SK-N-SH treated with all-trans-retinoic acid at 6 μM for 48 hours (cell line): ENCODE data around the gene DCAF16.
"Not testable (repeated sequence)": the region's sequence is repeated elsewhere in the genome, so short reads cannot be mapped to it uniquely, and the experiment has no call there.

Experiments
- ATAC-seq: fragments of 200-7000 bp; cut with Tn5 transposase; 3 replicates; pipeline ENCODE4 v1.9.1; 2020; ENCODE audit warnings: mild to moderate bottlenecking, moderate library complexity
- ARNTL ChIP-seq: fragments of 450-650 bp; formaldehyde crosslinking; IDR thresholded peaks from 2 replicates; pipeline ENCODE4 v1.5.0; 2020; ENCODE audit warnings: low read depth, mild to moderate bottlenecking, moderate library complexity, borderline replicate concordance
- CSDC2 ChIP-seq: fragments of 250-450 bp; sonication (Bioruptor Pico); IDR thresholded peaks from 2 replicates; pipeline ENCODE4 v1.5.0; 2020; ENCODE audit warnings: mild to moderate bottlenecking, moderate library complexity
- ESRRG ChIP-seq: fragments of 250-450 bp; sonication (Bioruptor Pico); IDR thresholded peaks from 2 replicates; pipeline ENCODE4 v1.6.1; 2021; ENCODE audit warnings: mild to moderate bottlenecking
- GLIS3 ChIP-seq: fragments of 250-450 bp; sonication (Bioruptor Pico); IDR thresholded peaks from 2 replicates; pipeline ENCODE4 v1.5.0; 2020; ENCODE audit warnings: mild to moderate bottlenecking, moderate library complexity
- OSR1 ChIP-seq: fragments of 250-450 bp; sonication (Bioruptor Pico); IDR thresholded peaks from 2 replicates; pipeline ENCODE4 v1.8.0; 2022; ENCODE audit warnings: moderate library complexity, mild to moderate bottlenecking, inconsistent platforms
- PPARA ChIP-seq: fragments of 250-450 bp; sonication (Bioruptor Pico); IDR thresholded peaks from 2 replicates; pipeline ENCODE4 v1.5.0; 2020; ENCODE audit warnings: mild to moderate bottlenecking, borderline replicate concordance
- SNAI2 ChIP-seq: fragments of 250-450 bp; sonication (Bioruptor Pico); IDR thresholded peaks from 2 replicates; pipeline ENCODE4 v1.5.0; 2020; ENCODE audit warnings: mild to moderate bottlenecking, moderate library complexity
- TCF4 ChIP-seq: fragments of 250-450 bp; sonication (Bioruptor Pico); IDR thresholded peaks from 2 replicates; pipeline ENCODE4 v1.8.0; 2021; ENCODE audit warnings: mild to moderate bottlenecking, moderate library complexity, borderline replicate concordance
- TOX ChIP-seq: fragments of 250-450 bp; sonication (Bioruptor Pico); IDR thresholded peaks from 2 replicates; pipeline ENCODE4 v1.8.0; 2021; ENCODE audit warnings: mild to moderate bottlenecking, moderate library complexity, borderline replicate concordance
- ZFP3 ChIP-seq: fragments of 250-450 bp; sonication (Bioruptor Pico); IDR thresholded peaks from 2 replicates; pipeline ENCODE4 v1.5.0; 2020; ENCODE audit warnings: mild to moderate bottlenecking, moderate library complexity
- ZFP30 ChIP-seq: fragments of 450-650 bp; formaldehyde crosslinking; IDR thresholded peaks from 2 replicates; pipeline ENCODE4 v1.5.0; 2022; ENCODE audit warnings: mild to moderate bottlenecking, moderate library complexity
- ZNF565 ChIP-seq: fragments of 450-650 bp; formaldehyde crosslinking; conservative IDR thresholded peaks from 2 replicates; pipeline ENCODE4 v1.5.0; 2020; ENCODE audit warnings: low read depth, mild to moderate bottlenecking, moderate library complexity
- ZNF70 ChIP-seq: fragments of 450-650 bp; formaldehyde crosslinking; IDR thresholded peaks from 2 replicates; pipeline ENCODE4 v1.5.0; 2020; ENCODE audit warnings: mild to moderate bottlenecking, moderate library complexity
- ZNF8 ChIP-seq: fragments of 450-650 bp; formaldehyde crosslinking; IDR thresholded peaks from 2 replicates; pipeline ENCODE4 v1.5.0; 2020; ENCODE audit warnings: mild to moderate bottlenecking, moderate library complexity
- TF ChIP-seq, protein P1 (sequence below): fragments of 250-450 bp; sonication (Bioruptor Pico); IDR thresholded peaks from 2 replicates; pipeline ENCODE4 v1.8.0; 2020; ENCODE audit warnings: mild to moderate bottlenecking, moderate library complexity, borderline replicate concordance
- TF ChIP-seq, protein P2 (sequence below): fragments of 250-450 bp; sonication (Bioruptor Pico); IDR thresholded peaks from 2 replicates; pipeline ENCODE4 v1.8.0; 2021; ENCODE audit warnings: low read depth, mild to moderate bottlenecking, moderate library complexity, borderline replicate concordance
- TF ChIP-seq, protein P3 (sequence below): fragments of 250-450 bp; sonication (Bioruptor Pico); IDR thresholded peaks from 2 replicates; pipeline ENCODE4 v1.5.0; 2020; ENCODE audit warnings: mild to moderate bottlenecking, moderate library complexity
- TF ChIP-seq, protein P4 (sequence below): fragments of 250-450 bp; sonication (Bioruptor Pico); IDR thresholded peaks from 2 replicates; pipeline ENCODE4 v1.5.1; 2021; ENCODE audit warnings: mild to moderate bottlenecking, moderate library complexity
- TF ChIP-seq, protein P5 (sequence below): fragments of 250-450 bp; sonication (Bioruptor Pico); IDR thresholded peaks from 2 replicates; pipeline ENCODE4 v1.5.1; 2020; ENCODE audit warnings: low read depth, mild to moderate bottlenecking, moderate library complexity

Gene DCAF16

DNA sequence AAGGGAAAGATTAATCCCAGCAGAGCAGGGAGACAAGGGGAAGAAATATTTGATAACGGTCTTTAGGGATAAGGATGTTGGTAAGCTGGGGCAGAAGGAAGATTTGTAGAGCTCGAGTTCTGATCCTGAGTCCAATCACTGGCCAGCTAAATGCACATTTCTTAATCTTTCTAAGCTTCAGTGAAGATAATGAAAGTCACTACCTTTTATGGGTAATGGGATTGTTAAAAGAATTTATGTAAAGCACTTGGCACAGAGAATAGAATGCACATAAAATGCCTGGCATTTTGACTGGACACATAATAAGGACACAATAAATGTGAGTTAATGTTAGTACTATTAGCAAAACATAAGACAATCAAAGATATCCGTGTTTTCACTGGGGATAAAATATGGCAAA, 43.5 kb upstream of the DCAF16 start (continued):
- TF ChIP-seq ESRRG (CRISPR knock-in tag) (no peak), CSDC2 (CRISPR knock-in tag) (no peak)
- TF ChIP-seq, protein P1, sequence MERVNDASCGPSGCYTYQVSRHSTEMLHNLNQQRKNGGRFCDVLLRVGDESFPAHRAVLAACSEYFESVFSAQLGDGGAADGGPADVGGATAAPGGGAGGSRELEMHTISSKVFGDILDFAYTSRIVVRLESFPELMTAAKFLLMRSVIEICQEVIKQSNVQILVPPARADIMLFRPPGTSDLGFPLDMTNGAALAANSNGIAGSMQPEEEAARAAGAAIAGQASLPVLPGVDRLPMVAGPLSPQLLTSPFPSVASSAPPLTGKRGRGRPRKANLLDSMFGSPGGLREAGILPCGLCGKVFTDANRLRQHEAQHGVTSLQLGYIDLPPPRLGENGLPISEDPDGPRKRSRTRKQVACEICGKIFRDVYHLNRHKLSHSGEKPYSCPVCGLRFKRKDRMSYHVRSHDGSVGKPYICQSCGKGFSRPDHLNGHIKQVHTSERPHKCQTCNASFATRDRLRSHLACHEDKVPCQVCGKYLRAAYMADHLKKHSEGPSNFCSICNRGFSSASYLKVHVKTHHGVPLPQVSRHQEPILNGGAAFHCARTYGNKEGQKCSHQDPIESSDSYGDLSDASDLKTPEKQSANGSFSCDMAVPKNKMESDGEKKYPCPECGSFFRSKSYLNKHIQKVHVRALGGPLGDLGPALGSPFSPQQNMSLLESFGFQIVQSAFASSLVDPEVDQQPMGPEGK (CRISPR knock-in tag): no peak

DNA sequence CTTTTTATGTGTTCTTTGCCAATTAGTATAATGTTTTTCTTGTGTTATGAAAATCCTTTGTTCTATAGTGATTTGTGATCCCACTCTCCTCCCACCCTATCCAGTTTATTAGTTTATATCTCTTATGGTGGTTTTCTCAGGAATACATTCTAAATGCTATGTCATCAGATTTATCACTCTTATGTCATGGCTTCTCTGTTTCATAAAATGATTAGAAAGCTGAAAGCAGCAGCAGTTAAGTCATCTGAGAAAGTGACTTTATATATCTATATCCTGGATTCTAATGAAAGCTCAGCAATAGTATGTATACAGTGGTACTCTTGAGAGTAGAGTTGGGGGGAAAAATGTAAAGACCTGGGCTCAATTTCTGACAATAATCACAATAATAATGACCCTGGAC, 41.4 kb upstream of the DCAF16 start:
- no peak for ATAC-seq
- no peak for TF ChIP-seq TCF4 (CRISPR knock-in tag)
- TF ChIP-seq OSR1 (CRISPR knock-in tag): no peak
- TF ChIP-seq, protein P2, sequence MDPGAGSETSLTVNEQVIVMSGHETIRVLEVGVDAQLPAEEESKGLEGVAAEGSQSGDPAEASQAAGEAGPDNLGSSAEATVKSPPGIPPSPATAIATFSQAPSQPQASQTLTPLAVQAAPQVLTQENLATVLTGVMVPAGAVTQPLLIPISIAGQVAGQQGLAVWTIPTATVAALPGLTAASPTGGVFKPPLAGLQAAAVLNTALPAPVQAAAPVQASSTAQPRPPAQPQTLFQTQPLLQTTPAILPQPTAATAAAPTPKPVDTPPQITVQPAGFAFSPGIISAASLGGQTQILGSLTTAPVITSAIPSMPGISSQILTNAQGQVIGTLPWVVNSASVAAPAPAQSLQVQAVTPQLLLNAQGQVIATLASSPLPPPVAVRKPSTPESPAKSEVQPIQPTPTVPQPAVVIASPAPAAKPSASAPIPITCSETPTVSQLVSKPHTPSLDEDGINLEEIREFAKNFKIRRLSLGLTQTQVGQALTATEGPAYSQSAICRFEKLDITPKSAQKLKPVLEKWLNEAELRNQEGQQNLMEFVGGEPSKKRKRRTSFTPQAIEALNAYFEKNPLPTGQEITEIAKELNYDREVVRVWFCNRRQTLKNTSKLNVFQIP (CRISPR knock-in tag): no peak
- no peak for TF ChIP-seq ZNF565 (CRISPR knock-in tag)
- no peak for TF ChIP-seq ZFP30
- TF ChIP-seq ARNTL (CRISPR knock-in tag): no peak
- TF ChIP-seq, protein P3, sequence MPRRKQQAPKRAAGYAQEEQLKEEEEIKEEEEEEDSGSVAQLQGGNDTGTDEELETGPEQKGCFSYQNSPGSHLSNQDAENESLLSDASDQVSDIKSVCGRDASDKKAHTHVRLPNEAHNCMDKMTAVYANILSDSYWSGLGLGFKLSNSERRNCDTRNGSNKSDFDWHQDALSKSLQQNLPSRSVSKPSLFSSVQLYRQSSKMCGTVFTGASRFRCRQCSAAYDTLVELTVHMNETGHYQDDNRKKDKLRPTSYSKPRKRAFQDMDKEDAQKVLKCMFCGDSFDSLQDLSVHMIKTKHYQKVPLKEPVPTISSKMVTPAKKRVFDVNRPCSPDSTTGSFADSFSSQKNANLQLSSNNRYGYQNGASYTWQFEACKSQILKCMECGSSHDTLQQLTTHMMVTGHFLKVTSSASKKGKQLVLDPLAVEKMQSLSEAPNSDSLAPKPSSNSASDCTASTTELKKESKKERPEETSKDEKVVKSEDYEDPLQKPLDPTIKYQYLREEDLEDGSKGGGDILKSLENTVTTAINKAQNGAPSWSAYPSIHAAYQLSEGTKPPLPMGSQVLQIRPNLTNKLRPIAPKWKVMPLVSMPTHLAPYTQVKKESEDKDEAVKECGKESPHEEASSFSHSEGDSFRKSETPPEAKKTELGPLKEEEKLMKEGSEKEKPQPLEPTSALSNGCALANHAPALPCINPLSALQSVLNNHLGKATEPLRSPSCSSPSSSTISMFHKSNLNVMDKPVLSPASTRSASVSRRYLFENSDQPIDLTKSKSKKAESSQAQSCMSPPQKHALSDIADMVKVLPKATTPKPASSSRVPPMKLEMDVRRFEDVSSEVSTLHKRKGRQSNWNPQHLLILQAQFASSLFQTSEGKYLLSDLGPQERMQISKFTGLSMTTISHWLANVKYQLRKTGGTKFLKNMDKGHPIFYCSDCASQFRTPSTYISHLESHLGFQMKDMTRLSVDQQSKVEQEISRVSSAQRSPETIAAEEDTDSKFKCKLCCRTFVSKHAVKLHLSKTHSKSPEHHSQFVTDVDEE (CRISPR knock-in tag): no peak
- no peak for TF ChIP-seq GLIS3 (CRISPR knock-in tag)
- TF ChIP-seq ZNF8 (CRISPR knock-in tag): no peak
- TF ChIP-seq, protein P4, sequence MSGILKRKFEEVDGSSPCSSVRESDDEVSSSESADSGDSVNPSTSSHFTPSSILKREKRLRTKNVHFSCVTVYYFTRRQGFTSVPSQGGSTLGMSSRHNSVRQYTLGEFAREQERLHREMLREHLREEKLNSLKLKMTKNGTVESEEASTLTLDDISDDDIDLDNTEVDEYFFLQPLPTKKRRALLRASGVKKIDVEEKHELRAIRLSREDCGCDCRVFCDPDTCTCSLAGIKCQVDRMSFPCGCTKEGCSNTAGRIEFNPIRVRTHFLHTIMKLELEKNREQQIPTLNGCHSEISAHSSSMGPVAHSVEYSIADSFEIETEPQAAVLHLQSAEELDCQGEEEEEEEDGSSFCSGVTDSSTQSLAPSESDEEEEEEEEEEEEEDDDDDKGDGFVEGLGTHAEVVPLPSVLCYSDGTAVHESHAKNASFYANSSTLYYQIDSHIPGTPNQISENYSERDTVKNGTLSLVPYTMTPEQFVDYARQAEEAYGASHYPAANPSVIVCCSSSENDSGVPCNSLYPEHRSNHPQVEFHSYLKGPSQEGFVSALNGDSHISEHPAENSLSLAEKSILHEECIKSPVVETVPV (CRISPR knock-in tag): no peak
- TF ChIP-seq CSDC2 (CRISPR knock-in tag): no peak
- no peak for TF ChIP-seq TOX (CRISPR knock-in tag)
- TF ChIP-seq ZFP3: no peak
- no peak for TF ChIP-seq ZNF70 (CRISPR knock-in tag)

DNA sequence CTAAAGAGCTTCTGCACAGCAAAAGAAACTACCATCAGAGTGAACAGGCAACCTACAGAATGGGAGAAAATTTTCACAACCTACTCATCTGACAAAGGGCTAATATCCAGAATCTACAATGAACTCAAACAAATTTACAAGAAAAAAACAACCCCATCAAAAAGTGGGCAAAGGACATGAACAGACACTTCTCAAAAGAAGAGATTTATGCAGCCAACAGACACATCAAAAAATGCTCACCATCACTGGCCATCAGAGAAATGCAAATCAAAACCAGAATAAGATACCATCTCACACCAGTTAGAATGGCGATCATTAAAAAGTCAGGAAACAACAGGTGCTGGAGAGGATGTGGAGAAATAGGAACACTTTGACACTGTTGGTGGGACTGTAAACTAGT, 39.7 kb upstream of the DCAF16 start:
- not testable (repeated sequence) for ATAC-seq

DNA sequence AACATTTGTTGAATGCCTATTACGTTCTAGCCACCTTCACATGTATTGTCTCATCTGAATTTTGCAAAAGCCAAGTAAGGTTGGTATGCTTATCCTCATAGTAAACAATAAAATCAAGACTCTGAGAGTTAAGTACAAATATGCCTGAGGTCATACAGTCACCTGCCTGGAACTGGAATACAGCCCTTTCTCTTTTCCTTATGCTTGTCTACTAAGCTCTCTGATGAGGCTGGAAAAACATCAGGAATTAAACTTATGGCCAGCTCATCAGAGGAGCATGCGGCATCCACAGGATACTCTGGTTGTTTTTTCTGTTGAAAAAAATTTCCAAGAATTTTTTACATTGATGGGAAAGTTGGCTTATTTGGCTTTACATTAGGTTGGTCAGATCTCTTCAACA, 35.7 kb upstream of the DCAF16 start:
- ATAC-seq: no peak
- no peak for TF ChIP-seq SNAI2 (CRISPR knock-in tag)
- no peak for TF ChIP-seq PPARA (CRISPR knock-in tag)
- TF ChIP-seq, protein P3 (CRISPR knock-in tag): no peak
- TF ChIP-seq, protein P1 (CRISPR knock-in tag): no peak
- TF ChIP-seq TOX (CRISPR knock-in tag): no peak
- TF ChIP-seq, protein P2 (CRISPR knock-in tag): no peak
- TF ChIP-seq, protein P5, sequence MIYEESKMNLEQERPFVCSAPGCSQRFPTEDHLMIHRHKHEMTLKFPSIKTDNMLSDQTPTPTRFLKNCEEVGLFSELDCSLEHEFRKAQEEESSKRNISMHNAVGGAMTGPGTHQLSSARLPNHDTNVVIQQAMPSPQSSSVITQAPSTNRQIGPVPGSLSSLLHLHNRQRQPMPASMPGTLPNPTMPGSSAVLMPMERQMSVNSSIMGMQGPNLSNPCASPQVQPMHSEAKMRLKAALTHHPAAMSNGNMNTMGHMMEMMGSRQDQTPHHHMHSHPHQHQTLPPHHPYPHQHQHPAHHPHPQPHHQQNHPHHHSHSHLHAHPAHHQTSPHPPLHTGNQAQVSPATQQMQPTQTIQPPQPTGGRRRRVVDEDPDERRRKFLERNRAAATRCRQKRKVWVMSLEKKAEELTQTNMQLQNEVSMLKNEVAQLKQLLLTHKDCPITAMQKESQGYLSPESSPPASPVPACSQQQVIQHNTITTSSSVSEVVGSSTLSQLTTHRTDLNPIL (CRISPR knock-in tag): no peak
